Endothelial cell of umbilical vein (primary cell): ENCODE data around the gene DAB2IP.

Experiments
- CTCF ChIP-seq, 2 donors: IDR thresholded peaks; 1 replicate in 1 of 2; 2 replicates in 1 of 2; pipeline ENCODE4 v1.5.1; 2011; ENCODE audit warnings: low read length in 2 of 2, mild to moderate bottlenecking in 2 of 2, moderate library complexity in 2 of 2, control low read depth in 1 of 2, inconsistent platforms in 1 of 2, low read depth in 1 of 2; ENCODE audit not compliant: insufficient read depth in 1 of 2; ENCODE audit errors: extremely low read depth in 1 of 2
- EZH2 ChIP-seq: IDR thresholded peaks from 2 replicates; pipeline ENCODE4 v1.6.1; 2012; ENCODE audit warnings: borderline replicate concordance, low read depth, mild to moderate bottlenecking, moderate library complexity, low read length, inconsistent platforms; ENCODE audit not compliant: severe bottlenecking
- FOS ChIP-seq: IDR thresholded peaks from 2 replicates; pipeline ENCODE4 v1.6.1; 2011; ENCODE audit warnings: mild to moderate bottlenecking, low read length, moderate library complexity, borderline replicate concordance; ENCODE audit not compliant: insufficient read depth
- MAX ChIP-seq: IDR thresholded peaks from 2 replicates; pipeline ENCODE4 v1.6.1; 2011; ENCODE audit not compliant: insufficient read depth, insufficient read length
- MYC ChIP-seq: IDR thresholded peaks from one replicate; pipeline ENCODE4 v1.6.1; 2011; ENCODE audit warnings: mild to moderate bottlenecking, low read depth, low read length
- POLR2A ChIP-seq: IDR thresholded peaks from 2 replicates; pipeline ENCODE4 v1.6.1; 2012; ENCODE audit warnings: low read depth, mild to moderate bottlenecking, control low read depth, low read length
- POLR2AphosphoS5 ChIP-seq: IDR thresholded peaks from 2 replicates; pipeline ENCODE4 v1.6.1; 2012; ENCODE audit warnings: low read depth, mild to moderate bottlenecking, control low read depth, low read length, moderate library complexity; ENCODE audit not compliant: insufficient read depth

GRCh38 chr9:121633736-121634135 lies 17.7 kb upstream of the DAB2IP start:
- TF ChIP-seq POLR2AphosphoS5: no peak
- TF ChIP-seq CTCF (IDR thresholded peaks at IDR 0.05; ENCODE audit: extremely low read depth in 1 of 2, insufficient read depth in 1 of 2, low read depth in 1 of 2, low read length in 2 of 2): no peak
- TF ChIP-seq POLR2A: no peak
- TF ChIP-seq MAX: no peak
- no peak for TF ChIP-seq FOS
- TF ChIP-seq MYC: no peak
- no peak for TF ChIP-seq EZH2
